ENCODE results near the gene ALDH5A1. TPM values are rescaled to one million over a fixed set of nuclear protein-coding genes. Genes with fewer than 3 reads are reported as not detected.

The ALDH5A1 gene
- total and polyA plus RNA-seq, 7 donors = 3.5 to 41.7 (median 16.7) TPM

DNA sequence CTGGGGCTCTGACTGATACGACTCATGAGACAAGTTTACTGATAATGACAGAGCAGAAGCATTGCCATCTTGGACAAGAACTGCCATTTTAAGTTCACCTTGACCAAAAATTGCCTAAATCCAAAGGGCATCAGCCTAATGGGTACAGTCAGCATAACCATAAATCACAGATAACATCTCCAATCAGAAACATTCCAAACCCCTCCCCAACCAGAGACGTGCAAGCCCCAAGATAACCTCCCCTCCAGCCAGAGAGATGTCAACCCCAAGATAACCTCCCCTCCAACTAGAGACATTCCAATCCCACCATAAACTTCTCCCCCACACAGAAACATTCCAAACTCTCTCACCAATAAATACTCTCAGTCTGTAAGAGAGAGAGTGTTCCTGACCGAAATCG, 15.9 kb upstream of the ALDH5A1 start:
- Histone ChIP-seq H3K27me3 (ENCODE audit: insufficient read depth in 3 of 3, low read length in 2 of 3) (no peaks in the 10 kb centered on the region), H3K27ac (no peak overlapping the region)
- TF ChIP-seq, protein P1, sequence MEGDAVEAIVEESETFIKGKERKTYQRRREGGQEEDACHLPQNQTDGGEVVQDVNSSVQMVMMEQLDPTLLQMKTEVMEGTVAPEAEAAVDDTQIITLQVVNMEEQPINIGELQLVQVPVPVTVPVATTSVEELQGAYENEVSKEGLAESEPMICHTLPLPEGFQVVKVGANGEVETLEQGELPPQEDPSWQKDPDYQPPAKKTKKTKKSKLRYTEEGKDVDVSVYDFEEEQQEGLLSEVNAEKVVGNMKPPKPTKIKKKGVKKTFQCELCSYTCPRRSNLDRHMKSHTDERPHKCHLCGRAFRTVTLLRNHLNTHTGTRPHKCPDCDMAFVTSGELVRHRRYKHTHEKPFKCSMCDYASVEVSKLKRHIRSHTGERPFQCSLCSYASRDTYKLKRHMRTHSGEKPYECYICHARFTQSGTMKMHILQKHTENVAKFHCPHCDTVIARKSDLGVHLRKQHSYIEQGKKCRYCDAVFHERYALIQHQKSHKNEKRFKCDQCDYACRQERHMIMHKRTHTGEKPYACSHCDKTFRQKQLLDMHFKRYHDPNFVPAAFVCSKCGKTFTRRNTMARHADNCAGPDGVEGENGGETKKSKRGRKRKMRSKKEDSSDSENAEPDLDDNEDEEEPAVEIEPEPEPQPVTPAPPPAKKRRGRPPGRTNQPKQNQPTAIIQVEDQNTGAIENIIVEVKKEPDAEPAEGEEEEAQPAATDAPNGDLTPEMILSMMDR (IDR thresholded peaks at IDR 0.05) = no peak

DNA sequence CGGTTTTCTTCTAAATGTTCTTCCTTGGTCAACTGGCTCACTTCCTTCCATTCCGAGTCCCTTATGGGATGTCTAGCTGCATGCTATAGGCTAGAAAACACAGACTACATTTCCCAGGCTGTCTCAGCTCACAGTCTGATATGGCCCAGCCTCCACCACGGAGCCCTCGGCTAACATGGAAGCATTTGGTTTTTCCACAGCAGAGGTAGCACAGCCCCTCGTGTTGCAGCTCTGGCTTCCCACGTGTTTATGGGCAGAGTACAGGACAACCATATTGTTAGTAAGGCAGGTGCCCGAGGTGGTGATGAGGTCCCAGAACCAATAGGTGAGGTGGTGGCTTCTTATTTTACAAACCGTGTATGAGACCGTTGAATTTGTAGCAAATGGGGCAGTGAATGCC, 14.1 kb upstream of the ALDH5A1 start:
- H3K4me3 ChIP-seq = no peak overlapping the region
- H3K9me3 ChIP-seq = no peaks in the 10 kb centered on the region
- H3K36me3 ChIP-seq (ENCODE audit: insufficient read depth in 1 of 2, low read depth in 1 of 2) = no peaks in the 10 kb centered on the region
- H3K27me3 ChIP-seq (ENCODE audit: insufficient read depth in 3 of 3, low read length in 2 of 3) = no peaks in the 10 kb centered on the region
- TF ChIP-seq, protein P1 (IDR thresholded peaks at IDR 0.05) = no peak
- intact Hi-C loops (cut with DNase I) = no loop called here
- no peak for ATAC-seq
- 86 to 90% (median 88%) methylated on average over 9 of the region's 9 CpGs for WGBS, 3 donors
- no peaks in the 10 kb centered on the region for H3K4me1 ChIP-seq
- no peak for DNase-seq
- H3K27ac ChIP-seq = no peak overlapping the region

More for the DNA sequence above, 15.9 kb upstream of the ALDH5A1 start:
- WGBS, 3 donors = 75 to 90% (median 76%) methylated on average over 4 of the region's 4 CpGs
- Histone ChIP-seq H3K4me1 (no peaks in the 10 kb centered on the region), H3K36me3 (ENCODE audit: insufficient read depth in 1 of 2, low read depth in 1 of 2) (no peaks in the 10 kb centered on the region), H3K9me3 (no peaks in the 10 kb centered on the region), H3K4me3 (no peak overlapping the region)
- intact Hi-C loops (cut with DNase I) = no loop called here
- no peak for ATAC-seq
- DNase-seq = no peak

DNA sequence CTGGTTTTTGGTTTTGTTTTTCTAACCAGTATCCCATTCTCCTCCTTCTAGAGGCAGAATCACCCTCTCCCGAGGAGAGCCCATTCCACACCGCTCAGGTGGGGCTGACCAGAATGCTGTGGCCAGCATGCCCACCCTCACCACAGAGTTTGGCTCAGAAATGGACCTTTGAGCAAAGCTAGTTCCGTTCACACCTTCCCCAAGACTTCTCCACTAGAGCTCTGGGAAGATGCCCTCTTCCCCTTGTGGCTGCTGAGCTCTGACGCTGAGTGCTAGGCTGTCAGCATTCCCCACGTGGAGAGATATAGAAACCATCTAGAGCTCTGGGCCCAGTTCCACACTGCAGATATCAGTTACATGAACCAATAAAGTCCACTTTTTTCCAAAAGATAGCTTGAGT, 13.3 kb upstream of the ALDH5A1 start:
- 78 to 93% (median 80%) methylated on average over 5 of the region's 5 CpGs for WGBS, 3 donors

DNA sequence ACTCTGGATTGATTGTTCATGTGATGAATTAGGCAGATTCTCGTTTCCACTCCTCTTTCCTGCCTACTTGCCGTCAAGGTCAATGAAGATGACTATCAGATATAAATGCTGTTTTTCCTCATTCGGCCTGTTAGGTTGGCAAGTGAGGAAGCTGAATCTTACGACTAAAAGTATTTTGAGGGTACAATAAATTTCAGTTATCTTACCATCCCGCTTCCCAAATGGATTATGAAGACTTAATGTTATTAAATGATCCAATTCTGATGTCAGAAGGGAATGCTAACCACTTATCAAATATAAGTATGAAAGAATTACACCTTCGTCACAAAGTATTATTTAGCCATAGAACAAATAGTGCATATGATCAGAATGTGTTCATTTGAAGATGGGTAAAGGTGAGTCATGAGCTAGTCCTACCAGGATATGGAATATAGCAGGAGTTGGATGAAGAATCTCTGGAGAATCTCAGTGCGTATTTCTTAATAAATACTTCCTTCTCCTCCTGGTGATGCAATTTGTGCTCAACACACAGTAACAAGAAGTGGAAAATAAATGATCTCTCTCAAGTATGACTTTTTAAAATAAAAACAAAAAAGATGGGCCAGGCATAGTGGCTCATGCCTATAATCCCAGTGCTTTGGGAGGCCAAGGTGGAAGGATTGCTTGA, 10.0 kb upstream of the ALDH5A1 start:
- intact Hi-C loops (cut with DNase I) = no loop called here
- no peak for DNase-seq
- Histone ChIP-seq H3K27me3 (ENCODE audit: insufficient read depth in 3 of 3, low read length in 2 of 3) (no peaks in the 10 kb centered on the region), H3K4me1 (peaks cover 5% of the 10 kb centered on the region), H3K9me3 (no peaks in the 10 kb centered on the region), H3K4me3 (no peak overlapping the region), H3K27ac (no peak overlapping the region), H3K36me3 (ENCODE audit: insufficient read depth in 1 of 2, low read depth in 1 of 2) (no peaks in the 10 kb centered on the region)
- no peak for ATAC-seq
- WGBS, 3 donors = 91 to 94% (median 91%) methylated on average over 7 of the region's 7 CpGs
- TF ChIP-seq, protein P1 (IDR thresholded peaks at IDR 0.05) = no peak

More for the DNA sequence above, 13.3 kb upstream of the ALDH5A1 start:
- Histone ChIP-seq H3K4me1 (no peaks in the 10 kb centered on the region), H3K9me3 (no peaks in the 10 kb centered on the region), H3K36me3 (ENCODE audit: insufficient read depth in 1 of 2, low read depth in 1 of 2) (no peaks in the 10 kb centered on the region), H3K27ac (no peak overlapping the region), H3K27me3 (ENCODE audit: insufficient read depth in 3 of 3, low read length in 2 of 3) (no peaks in the 10 kb centered on the region), H3K4me3 (no peak overlapping the region)
- intact Hi-C loops (cut with DNase I) = no loop called here
- TF ChIP-seq, protein P1 (IDR thresholded peaks at IDR 0.05) = no peak
- DNase-seq (no peak), ATAC-seq (no peak)

DNA sequence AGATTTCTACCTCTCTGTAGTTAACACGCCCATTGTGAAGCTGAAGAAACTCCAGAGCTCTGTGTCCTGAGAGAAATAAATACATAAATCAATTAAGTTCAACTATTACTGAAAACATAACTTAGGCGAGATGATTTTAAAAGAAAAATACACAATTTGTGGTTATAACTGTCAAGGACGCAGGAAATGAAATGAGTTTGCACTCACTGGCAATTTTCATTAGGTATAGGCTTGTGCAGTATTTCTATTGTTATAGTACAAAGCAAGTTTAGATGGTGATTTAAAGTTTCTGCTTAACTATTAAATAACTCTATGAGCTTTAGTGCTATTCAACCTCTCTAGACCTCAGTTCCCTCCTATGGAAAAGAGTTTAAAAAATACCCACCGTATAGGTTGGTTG, 8.7 kb upstream of the ALDH5A1 start:
- WGBS, 3 donors = 91 to 92% (median 92%) methylated on average over 4 of the region's 4 CpGs
- ATAC-seq = no peak
- Histone ChIP-seq H3K36me3 (ENCODE audit: insufficient read depth in 1 of 2, low read depth in 1 of 2) (no peaks in the 10 kb centered on the region), H3K27ac (no peak overlapping the region), H3K4me3 (no peak overlapping the region), H3K4me1 (peaks cover 15% of the 10 kb centered on the region), H3K27me3 (ENCODE audit: insufficient read depth in 3 of 3, low read length in 2 of 3) (no peaks in the 10 kb centered on the region), H3K9me3 (no peaks in the 10 kb centered on the region)
- intact Hi-C loops (cut with DNase I) = no loop called here
- TF ChIP-seq, protein P1 (IDR thresholded peaks at IDR 0.05) = no peak
- no peak for DNase-seq
